Left lobe of liver (tissue), 2 donors: ENCODE data around the gene SLC25A33. TPM values are rescaled to one million over a fixed set of nuclear protein-coding genes. Genes with fewer than 3 reads are reported as not detected.
"Not testable (repeated sequence)": the region's sequence is repeated elsewhere in the genome, so short reads cannot be mapped to it uniquely, and the experiment has no call there.

Experiments
- ATAC-seq: fragments of 200-7000 bp; cut with Tn5 transposase; one replicate; pipeline ENCODE4 v1.9.1; 2020; ENCODE audit warnings: mild to moderate bottlenecking, moderate library complexity
- DNase-seq: peaks from one replicate; pipeline ENCODE4 v3.0.0-alpha.2; 2020; ENCODE audit warnings: low spot score
- total RNA-seq: library from RNA; stranded (reverse); gene quantifications from one replicate; pipeline ENCODE4 v1.2.1, GENCODE V29; 2021
- donor health status: DM: no; HTN: no; CAD: no; lungs with moderate emphysema.
- donor health status: DM: no; HTN: yes; CAD: no.

Gene SLC25A33
- total RNA-seq, 1 donor from 2014 or later = 3.5 TPM

DNA sequence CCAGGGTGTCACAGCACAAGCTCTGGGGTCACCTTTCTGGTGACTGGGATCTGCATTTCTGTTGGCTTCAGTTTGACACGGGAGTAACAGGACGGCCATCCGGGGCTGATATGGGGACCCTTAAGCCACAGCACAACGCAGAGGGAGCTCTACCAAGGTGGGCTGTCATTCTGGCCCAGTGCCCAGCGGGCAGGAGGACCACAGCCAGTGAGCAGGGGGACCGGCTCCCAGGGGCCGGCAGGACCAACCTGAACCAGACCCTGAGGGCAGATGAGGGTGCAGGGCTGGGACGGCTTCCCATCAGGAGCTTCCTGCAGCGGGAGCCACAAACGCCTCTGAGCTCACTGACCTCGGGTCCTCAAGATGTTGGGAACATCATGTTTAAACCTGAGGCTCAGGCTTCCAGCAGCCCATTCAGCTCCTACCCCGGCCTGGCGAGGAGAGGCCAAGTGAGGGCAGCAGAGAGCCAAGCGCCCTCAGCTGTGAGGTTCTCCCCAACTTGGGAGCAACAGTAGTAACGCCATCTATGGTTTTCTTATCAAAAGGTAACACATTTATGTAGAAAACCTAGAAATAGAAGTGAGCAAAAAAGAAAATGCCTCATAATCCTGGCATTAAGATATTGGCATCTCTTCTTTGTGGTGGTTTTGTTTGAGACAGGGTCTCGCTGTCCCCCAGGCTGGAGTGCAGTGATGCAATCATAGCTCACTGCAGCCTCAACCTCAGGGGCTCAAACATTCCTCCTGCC, 76.2 kb downstream of the SLC25A33 start:
- ATAC-seq = peak; percentile 88
- peak; percentile 51 for DNase-seq

DNA sequence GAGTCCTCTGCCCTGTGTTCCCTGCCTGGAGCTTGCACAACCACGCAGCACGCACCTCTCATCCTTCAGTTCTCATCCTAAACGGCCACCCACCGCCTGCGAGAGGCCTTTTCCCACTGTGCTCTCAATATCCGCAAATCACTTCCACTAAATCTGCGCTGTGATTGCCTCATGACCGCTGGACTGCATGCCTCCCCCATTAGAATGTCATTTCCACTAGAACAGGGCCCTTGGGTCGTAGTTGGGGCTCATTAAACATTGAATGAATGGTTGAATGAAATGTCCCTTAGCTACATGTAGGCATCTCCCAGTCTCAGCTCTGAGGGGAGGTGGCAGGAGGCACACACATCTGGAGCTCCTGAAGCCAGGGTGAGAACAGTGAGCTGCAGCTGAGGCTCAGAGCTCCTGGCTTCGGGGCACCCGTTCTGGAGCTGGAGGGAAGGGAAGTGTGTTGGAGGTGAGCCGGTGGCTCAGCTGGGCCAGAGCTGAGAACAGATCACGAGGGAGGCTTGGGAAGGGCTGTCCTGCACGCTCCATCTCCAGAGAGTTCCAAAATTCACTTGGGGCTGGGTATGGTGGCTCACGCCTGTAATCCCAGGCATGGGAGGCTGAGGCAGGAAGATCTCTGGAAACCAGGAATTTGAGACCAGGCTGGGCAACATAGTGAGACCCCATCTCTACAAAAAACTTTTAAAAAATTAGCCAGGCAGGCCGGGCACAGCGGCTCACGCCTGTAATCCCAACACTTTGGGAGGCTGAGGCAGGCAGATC, 79.8 kb downstream of the SLC25A33 start:
- DNase-seq (no peak), ATAC-seq (no peak)

DNA sequence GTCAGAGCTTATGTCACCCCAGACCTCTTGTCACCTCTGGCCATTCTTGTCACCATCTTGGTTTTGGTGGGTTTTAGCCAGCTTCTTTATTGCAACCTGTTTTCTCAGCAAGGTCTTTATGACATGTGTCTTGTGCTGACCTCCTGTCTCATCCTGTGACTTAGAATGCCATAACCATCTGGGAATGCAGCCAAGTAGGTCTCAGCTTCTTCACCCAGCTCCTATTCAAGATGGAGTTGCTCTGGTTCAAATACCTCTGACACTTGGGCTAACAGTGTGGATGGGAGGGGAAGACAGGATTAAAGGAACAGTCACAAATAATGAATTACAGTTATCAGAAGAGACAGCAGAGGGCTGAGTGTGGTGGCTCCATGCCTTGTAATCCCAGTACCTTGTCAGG, 81.8 kb downstream of the SLC25A33 start:
- ATAC-seq = no peak

DNA sequence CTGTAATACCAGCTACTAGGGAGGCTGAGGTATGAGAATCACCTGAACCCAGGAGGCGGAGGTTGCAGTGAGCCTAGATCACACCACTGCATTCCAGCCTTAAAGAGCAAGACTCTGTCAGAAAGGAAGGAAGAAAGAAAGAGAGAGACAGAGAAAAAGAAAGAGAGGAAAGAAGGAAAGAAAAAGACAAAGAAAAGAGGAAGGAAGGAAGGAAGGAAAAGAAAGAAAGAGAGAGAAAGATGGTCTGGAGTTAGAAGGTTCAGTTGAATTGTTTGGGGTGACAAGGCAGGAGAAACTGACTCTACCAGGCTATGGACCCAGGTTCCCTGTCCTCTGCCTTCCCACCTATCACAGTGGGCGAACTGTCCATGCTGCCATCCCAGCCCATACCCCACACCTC, 84.8 kb downstream of the SLC25A33 start:
- ATAC-seq = no peak
- DNase-seq = no peak

More for the DNA sequence above, 81.8 kb downstream of the SLC25A33 start:
- DNase-seq = no peak

DNA sequence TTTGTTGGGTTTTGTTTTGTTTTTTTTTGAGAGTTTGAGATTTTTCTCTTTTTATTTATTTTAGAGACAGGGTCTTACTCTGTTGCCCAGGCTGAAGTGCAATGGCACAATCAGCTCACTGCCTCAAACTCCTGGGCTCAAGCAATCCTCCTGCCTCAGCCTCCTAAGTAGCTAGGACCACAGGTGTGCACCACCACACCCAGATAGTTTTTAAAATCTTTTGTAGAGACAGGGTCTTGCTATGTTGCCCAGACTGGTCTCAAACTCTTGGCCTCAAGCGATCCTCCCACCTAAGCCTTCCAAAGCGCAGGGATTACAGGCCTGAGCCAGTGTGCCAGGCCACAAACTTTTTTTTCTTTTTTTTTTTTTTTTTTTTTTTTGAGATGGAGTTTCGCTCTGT, 85.8 kb downstream of the SLC25A33 start:
- not testable (repeated sequence) for DNase-seq

DNA sequence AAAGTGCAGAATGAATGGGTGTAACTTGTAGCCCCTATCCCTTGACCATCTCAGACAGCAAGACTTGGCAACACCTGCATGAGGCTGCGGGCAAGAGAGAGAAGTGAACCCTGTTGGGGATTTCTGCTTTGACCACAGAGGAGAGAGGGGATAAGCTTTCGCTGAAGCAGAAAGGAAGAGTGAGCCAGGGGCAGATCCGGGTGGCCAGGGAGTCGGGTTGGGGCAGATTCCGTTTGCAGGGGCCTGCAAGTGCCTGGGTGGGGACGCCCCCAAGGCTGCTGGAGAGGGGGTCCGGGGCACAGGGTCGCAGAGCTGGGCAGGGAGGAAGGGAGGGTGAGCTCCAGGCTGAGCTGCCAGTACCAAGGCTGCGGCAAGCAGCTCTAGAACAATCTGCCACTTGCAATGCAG, 86.9 kb downstream of the SLC25A33 start:
- DNase-seq (no peak), ATAC-seq (no peak)

More for the DNA sequence above, 85.8 kb downstream of the SLC25A33 start:
- ATAC-seq = not testable (repeated sequence)

DNA sequence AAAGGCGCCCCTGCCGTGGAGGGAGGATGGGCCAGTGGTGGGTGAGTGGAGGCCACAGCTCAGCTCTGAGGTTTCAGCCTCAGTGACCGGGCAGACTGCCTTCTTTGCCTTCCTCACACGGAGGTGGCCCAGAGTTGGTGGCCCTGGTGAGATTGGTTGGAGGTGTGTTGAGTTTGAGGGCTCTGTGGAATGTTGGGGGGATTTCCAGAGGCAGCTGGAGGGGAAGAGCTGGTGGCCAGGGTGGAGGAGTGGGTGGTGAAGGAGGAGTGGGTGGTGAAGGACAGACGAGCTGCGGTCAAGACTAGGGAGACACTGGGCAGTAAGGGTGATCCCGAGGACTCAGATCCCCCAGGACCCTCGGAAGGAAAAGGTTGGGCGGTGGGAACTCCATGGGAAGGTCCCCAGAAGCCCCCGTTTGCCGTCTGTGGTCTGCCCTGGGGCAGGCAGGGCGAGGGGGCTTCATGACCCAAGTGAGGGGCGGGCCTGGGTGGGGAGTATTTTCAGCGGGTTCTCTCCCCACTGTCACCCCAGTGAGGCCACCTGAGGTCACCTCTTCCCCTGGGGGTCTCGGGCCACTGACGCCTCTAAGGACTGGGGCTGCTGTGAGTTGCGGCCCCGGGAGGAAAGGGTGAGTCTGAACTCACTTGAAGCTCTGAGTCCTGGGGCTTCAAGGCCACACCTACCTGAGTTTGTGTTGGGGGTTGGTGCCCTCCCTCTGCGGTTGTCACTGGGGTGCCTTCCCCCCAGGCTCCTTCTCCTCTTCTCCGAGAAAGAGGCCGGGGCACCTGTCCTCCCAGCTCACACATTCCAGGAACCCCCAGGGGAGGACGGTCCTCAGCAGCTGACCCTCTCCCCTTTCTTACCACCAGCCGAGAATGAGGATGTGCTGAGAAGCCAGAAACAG, 89.5 kb downstream of the SLC25A33 start:
- DNase-seq (no peak), ATAC-seq (no peak)

DNA sequence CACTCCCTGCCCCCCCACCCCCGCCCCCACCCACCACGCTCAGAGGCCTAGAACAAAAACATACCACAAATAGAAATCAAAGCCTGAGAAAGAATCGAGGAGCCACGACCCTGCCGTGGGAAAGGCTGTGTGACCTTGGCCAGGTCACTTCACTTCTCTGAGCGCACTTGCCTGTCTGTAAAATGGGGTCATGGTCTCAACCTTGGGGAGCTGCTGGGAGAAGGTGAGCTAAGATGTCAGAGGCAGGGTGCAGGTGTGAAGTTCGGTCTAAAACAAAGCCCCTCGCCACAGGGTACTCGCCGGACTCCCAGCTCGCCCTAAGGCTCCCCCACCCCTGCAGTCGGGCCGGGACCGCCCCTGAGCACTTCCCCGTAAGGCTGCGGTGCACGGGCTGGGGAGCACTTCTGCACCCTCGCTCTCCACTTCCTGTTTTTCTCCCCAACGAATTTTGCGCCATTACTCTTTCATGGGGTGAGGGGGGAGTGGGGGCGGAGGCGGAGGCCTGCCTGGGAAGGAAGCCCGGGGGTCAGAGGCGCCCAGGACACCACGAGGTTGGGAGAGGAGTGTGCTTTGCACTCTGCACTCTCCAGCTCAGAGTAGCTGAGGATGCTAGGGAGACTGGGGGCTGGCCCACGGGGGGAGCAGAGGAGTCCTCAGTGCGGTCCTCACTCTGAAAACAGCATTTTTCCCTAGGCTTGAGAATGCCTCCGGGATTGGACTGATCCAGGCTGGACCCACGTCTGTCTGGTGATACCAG, 90.4 kb downstream of the SLC25A33 start:
- peak; percentile 58 for DNase-seq
- ATAC-seq = peak; percentile 20

DNA sequence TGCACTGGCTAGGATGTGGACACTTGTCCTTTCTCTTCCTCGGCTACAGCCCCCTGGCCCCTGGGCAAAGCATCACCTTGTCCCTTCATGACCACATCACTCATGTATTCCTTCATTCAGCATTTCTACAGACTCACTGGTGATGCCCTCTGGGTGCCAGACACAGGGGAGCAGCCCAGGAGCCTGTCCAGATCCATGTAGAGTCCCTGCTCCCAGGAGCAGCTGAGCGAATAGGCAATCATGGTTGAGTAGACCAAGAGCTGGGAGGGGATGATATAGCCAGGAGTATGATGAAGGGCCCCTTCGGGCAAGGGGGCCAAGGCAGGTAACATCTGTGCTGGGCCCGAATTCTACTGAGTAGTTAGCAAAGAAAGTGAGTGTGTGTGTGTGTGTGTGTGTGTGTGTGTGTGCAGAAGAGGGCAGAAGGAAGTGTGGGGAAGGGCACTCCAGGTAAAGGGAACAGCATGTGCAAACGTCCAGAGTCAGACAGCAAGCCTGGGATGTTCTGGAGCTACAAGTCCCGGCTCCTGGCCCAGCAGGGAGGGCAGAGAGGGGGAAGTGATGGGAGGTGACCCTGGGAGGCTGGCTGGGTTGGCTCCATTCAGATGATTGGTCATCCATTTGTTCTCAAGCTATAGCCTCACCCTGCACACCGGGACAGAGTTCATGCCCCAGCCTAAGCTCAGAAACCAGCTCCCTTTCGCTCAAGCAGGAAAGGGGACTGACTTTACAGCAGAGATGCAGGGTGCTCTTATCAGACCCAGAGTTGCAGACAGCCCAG, 91.3 kb downstream of the SLC25A33 start:
- ATAC-seq (no peak), DNase-seq (no peak)

DNA sequence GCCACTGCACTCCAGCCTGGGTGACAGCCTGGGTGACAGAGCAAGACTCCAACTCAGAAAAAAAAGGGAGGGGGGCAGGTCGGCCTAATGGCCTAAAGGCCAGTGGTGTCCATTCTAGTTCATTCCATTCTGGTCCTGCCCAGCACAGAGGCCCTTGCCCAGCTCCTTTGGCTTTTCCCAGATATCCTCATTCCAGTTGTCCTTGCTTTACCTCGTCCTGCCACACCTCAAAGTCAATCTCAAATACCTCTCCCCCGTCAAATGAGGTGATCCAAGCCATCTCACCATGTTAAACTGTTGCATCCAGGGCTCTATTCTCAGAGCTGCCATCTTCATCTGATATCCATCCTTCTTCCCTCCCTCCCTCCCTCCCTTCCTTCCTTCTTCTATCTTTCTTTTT, 92.3 kb downstream of the SLC25A33 start:
- DNase-seq = no peak
- no peak for ATAC-seq

DNA sequence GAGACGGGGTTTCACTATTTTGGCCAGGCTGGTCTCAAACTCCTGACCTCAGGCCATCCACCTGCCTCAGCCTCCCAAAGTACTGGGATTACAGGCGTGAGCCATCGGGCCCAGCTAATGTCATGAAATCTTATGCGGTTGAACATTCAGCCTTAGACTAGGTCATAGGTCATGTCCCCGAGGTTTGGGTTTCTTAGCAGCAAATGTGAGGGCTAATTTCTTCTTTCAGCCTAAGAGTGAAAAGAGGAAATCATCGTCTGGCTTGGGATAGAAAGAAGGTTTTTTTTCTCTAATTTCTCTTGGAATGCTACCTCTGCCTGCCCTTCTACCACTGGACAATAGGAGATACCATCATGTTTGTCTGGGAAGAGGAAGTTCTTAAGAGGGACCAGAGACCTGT, 94.2 kb downstream of the SLC25A33 start:
- DNase-seq (no peak), ATAC-seq (no peak)

DNA sequence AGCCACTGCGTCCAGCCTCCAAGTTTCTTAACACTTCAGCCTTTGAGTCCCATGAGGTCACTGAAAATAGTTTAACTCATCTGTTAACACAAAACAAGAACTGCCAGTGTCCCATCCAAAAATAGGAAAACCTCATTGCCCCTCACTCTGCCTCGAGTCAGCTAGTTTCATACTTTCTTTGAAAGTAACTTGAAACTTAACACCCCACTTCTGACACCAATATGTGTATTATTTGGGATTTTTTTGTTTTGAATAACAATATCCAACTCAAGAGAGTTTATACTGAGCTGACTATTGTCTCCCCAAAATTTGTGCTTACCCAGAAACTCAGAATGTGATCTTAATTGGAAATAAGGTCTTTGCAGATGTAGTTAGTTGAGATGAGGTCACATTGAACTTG, 95.3 kb downstream of the SLC25A33 start:
- DNase-seq (no peak), ATAC-seq (no peak)

Other genes starting within 250 kb of the SLC25A33 start
- gene SPSB1, start 246.6 kb upstream of the SLC25A33 start, total RNA-seq = 6.2 TPM
- 2.0 TPM for gene TMEM201, start 49.4 kb downstream of the SLC25A33 start, total RNA-seq
- gene PIK3CD, start 112.3 kb downstream of the SLC25A33 start, total RNA-seq = 2.6 TPM